Activated naive CD8-positive, alpha-beta T cell treated with anti-CD3 and anti-CD28 coated beads, Interleukin-2, amount 50 U/mL, for 16 hours (primary cell): Measurements from ENCODE around the gene UCP3.

Experiments
- DNase-seq: peaks from one replicate; pipeline ENCODE4 v3.0.0-alpha.2; 2020; ENCODE audit warnings: low read depth, low spot score

UCP3 gene

DNA sequence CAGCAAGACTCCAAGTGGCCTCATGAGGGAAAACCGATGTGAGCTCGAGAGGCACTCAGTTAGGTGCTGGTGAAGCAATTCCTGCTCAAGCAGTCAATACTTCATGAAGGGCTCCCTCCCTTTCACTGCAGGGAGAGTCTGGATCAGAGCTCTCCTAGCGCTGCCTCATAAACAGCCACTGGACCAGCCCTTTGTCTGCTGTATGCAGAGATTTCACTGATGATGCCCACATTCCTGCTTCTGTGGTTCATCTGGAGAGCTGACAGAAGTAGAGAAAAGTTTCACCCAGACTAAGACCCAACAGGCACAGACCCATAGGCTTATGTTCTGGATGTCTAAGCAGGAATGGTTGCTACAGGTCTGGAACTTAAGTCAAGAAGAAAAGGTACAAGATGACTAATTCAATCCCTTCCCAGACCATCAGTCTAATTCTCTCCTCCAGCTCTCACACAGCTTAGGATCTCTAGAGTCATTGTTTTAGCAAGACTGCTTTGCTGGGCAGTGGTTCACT, 30.3 kb downstream of the UCP3 start:
- no peak for DNase-seq

DNA sequence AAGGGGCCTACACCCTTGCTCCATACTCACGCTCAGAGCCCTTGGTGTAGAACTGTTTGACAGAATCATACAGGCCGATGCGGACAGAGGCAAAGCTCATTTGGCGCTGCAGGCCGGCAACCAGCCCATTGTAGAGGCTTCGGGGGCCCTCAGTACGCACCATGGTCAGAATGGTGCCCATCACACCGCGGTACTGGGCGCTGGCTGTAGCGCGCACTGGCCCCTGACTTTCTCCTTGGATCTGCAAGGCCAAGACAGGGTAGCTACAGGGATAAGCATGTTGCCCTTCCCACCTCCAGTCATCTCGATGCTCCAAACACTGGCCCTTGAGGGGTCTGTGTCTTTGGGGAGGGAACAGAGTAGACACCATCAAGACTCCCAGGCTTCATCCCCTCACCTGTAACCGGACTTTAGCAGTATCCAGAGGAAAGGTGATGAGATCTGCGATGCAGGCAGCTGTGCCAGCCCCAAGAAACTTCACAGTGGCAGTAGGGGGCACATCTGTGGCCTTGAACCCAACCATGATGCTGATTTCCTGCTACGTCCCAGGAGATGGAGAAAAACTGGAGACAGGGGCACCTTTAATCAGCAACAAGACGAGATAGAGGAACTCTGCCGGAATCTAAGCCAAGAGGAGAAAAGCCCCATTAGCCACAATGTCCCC, 30.9 kb downstream of the UCP3 start:
- no peak for DNase-seq

DNA sequence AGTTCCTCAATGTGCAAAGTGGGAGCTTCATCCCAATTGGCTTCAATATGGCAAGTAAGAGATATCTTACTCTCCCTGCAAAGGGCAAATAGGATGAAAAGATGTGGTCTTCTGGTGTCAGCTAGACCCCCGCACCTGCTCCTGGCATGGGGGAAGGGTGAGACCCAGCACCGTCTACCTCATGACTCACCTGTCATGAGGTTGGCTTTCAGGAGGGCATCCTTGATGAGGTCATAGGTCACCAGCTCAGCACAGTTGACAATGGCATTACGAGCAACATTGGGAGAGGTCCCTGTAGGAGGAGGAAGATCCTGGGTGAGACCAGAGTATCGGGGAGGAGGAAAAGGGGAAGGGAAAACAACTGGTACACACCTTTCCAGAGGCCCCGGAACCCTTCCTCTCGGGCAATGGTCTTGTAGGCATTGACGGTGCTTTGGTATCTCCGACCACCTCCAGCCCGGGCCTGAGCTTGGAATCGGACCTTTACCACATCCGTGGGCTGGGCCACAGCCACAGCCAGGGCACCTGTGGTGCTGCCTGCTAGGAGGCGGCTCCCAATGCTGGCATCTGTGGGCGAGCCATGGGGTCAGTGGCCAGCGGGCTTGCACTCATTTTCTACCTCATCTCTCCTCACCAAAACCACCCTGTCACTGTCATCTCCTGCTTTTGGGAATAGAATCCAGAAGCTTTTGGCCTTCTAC, 32.3 kb downstream of the UCP3 start:
- no peak for DNase-seq

DNA sequence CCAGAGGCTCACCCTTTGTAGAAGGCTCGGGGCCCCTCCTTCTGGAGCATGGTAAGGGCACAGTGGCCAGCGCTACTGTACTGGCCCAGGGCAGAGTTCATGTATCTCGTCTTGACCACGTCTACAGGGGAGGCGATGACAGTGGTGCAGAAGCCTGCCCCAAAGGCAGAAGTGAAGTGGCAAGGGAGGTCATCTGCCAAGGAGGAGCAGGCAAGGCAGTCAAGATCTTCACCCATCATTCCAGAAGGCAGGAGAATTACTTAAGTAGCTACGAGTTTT, 33.5 kb downstream of the UCP3 start:
- no peak for DNase-seq

DNA sequence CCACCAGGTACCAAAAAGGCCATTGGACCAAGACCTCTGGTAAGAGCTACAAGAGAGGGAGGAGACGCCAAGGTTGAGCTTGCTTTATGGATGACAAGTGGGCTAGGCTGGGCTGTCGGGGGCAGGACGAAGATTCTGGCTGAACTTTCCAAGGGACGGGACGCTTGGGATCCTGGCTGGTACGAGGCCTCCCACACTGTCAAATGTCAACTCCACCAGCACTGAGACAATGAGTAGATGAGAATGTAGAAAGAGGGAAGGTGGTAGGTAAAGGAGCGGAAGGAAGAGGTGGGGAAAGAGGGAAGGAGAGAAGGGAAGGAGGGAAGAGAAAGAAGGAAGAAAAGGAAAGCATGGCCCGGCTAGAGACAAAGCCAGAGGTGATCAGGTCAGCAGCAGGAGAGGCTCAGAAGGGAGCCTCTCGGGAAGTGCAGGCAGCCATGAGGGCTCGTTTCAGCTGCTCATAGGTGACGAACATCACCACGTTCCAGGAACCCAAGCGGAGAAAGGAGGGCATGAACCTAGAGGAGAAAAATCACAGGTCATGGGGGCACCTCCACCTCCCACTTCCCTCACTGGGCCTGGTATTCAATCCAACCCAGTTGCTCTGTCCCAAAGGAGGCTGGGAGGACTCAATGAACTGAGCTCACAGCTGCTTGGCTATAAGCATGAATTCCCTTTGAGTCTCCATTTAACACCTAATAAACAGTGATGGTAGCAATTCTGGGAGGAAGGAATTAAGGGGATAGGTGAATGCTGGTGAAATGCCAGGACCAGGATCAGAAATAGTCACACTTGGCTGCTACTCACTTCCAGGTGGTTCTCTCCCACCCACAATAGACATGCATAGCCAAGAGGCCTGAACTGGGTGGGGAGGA, 34.0 kb downstream of the UCP3 start:
- DNase-seq, result no peak

DNA sequence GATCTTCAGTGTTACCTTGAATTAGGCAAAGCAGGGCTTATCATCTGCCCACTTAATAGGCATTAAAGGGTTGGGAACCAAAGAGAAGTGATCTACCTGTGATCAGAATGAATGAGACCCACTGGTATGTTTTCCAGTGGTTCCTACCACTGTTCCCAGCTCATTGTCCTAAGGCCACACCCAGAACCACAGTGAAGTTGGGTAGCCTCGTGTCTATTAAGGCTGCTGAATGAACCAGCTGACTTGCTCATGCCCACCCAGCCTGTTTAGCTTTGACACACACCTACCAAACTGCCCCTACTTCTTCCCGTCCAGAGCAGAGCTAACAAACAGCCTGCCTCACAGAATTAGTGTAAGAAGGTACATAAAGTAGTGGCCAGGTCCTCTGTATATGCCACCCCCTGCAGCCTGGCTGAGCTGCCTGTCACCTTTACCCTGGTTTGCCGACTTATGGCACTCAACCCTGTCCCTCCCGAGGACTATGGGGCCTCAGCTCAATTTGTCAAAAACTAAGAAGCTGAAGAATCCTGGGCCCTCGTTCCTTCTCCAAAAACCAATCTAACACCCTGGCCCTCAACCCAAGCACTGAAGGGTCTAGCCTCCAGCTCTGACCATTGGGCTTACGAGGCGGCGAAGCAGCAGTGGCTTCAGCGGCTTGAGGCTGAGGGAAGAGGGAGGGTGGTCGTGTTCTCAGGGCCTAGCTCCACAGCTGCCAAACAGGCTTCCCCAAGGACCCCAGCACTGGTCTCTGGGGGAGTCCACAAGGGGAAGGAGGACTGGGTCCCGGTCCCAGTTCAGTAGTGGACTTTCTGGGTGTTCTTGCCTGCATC, 36.0 kb downstream of the UCP3 start:
- DNase-seq, result no peak

DNA sequence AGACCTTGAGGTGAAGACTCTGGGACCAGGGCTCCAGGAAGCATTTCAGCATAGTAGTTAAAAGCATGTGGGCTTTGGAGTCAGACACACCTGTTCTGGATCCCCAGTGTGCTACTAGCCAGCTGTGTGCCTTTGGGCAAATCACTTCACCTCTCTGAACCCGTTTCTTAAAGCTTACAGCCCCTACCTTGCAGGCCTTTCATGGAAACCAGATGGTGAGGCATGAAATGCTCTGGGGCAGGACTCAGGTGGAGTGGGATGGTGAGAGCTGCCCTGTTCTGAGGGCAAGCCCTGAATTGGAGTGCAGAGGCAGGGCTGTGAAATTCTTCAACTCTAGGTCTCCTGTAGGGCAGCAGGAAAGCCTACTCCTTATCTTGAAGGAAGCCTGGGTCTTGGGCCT, 36.7 kb downstream of the UCP3 start:
- no peak for DNase-seq

DNA sequence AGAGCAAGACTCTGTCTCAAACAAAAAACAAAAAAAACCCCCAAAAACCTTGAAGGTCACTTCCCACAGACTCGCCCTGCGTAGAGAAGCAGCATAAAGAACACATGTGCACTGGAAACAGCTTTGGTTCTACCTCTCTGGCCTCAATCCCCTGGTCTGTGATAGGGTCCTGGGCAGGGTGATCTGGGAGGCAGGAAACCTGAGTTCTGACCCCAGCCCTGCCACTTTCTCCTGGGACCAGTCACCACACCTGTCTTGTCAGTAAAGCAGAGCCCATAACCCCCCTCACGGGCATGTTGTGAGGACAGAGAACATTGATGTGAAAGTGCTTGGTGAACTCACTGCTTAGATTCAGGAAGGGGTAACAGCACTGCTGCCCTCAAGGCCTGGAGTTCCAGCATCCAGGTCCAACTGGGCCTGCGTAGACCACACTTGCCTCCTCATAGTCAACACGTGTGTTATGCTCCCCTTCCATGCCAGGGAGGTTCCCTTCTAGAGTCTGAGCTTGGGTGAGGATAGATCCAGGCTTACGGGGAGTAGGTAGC, 37.6 kb downstream of the UCP3 start:
- no peak for DNase-seq

DNA sequence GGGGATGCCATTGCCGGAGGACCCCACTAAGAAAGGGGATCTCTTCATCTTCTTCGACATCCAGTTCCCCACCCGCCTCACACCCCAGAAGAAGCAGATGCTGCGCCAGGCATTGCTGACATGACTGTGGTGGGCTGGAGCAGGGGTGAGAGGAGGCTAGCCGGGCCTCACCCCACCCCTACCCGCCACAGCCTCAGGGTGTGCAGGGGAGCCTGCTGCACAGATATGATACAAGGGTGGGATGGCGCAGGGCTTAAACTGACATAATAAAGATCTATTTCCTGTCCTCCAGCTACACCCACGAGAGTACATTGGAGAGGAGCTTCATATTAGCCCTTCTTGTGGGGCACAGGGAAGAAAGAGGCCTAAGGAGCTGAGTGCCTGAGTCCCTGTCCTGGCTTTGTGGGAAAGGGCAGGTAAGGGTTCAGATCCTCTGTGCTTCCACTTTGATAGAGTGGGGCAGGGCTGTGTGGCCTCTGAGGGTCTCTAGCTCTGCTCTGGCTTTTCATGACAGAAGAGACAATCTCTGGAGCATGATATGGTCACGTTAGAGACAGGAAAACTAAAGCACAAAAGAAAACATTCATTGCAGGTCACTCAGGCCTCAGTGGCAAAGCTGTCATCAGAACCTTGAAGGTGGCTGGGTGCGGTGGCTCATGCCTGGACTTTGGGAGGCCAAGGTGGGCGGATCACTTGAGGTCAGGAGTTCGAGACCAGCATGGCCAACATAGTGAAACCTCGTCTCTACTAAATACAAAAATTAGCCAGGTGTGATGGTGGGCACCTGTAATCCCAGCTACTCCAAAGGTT, 38.7 kb downstream of the UCP3 start:
- no peak for DNase-seq

DNA sequence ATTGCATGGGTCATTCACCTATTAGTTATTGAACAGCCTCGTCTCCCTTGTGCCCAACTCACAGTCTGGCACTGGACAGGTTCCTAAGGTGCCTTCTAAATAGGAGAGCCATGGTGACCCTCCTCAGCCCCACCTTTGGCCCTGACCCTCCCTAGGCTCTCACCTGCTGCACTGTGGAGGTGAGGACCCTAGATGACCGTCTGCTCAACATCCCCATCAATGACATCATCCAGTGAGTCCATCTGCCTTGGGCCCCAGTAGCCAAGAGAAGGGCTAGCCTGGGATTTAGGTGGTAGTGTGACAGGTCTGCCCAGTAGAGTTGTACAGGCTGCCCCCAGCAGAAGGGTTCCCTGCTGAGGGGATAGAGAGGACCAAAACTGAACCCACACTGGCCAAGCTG, 39.8 kb downstream of the UCP3 start:
- DNase-seq, result no peak

DNA sequence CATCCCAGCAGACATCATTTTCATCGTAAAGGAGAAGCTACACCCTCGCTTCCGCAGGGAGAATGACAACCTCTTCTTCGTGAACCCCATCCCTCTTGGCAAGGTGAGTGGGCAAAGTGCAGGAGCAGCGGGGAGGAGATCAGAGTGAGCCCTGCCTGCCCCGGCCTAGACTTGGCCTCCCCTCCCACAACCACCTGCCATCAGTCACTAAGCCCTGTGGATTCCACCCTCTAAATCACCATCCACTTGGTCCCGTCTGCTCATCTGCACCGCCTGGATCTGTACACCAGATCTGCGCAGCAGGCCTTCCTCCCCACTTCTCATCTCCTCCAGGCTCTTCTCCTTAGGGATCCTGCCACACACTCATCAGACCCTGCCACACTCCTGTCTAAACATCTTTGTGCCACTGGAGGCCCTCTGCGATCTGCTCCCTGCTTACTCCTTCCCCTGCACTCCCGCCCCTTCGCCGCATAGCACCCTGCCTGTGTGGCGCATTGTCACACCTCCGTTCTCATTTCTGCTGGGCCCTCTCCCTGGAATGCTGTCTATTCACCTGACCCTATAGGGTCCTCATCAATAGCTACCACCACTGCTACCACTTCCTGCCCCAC, 40.4 kb downstream of the UCP3 start:
- DNase-seq, result no peak

DNA sequence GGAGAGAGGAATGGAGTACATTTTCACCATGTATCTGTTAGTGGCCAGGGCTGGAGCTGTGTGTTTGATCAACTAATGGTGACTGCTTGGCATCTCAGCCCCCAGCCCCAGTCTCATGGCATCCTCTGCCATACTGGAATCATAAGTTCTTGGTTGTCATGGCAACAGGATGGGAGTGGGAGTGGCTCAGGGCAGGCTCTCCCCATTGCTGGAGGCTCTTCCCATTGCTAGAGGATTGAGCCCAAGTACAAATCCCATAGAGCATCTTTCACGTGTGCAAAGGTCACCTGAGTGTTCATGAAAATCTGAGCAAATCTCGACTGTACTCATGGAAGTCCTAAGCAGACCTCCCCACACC, 43.1 kb downstream of the UCP3 start:
- DNase-seq, result no peak

DNA sequence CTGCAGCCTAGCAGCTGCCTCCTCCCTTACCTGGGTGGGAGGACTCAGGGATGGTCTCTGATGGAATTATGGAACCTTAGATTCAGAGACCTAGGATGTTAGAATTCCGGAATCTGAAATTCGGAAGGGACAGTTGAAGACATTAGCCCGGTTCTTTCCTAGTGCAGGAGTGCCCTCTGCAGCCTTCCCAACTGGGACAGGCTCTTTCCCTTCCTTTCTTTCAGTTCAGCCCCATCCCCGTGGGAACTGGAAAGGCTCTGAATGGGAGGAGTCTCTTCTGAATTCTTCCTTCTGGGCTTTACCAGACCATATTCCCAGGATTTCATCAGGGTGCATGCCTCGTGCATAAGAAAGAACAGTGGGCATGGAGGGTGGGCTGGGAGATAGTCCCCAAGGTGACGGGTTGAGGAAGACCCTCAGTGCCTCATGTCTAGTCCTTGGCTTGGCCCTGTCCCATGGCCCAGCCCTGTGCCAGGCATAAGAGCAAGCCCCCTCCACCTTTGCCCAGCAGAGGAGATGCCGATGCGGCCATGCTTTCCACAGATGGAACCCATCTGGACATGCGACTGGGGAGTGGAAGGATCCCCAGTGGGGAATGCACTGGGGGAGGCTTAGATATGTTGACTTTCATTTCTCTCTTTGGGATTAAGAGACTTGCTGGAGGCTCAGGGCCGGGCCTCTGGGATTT, 43.7 kb downstream of the UCP3 start:
- DNase-seq, result no peak

DNA sequence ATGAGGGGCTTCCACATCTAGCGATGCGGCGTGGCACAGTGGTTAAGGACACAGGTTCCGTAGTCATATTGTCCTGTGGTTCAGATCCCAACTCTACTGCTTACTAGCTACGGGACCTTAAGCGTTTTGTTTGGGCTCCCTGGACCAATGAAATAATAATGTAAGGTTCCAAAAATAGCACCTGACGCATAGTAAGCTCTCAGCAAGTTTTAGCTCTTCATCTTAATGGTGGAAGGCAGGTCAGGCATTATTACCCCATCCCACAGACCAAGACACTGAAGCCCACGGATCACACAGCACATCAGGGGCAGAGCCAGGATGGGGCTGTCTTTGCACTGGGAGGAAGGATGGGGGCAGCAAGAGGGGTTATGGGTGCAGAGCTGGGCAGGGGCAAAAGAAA, 45.0 kb downstream of the UCP3 start:
- DNase-seq, result no peak

DNA sequence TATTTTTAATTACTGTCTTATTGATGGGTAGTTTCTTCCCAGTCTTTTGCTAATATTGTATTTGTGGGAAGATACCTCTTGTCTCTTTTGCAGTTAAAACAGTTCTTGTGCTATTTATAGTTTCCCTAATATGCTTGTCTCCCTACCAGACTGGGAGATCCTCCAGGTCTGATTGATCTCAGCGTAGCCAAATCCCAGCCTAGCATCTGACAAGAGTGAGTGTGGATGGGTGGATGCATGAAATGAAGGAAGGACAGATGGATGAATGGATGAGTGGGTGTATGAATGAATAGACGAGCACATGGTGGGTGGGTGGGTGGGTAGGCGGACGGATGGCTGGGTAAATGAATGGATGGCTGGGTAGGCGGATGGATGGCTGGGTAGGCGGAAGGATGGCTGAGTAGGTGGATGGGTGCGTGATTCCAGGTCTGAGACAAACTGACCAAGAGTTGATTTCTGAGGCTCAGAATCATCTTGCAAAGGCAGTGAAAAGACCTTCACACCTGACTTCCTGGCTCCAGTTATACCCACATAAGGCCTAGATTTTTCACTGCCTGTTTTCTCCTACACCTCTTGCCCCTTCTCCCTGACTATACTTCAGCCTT, 46.7 kb downstream of the UCP3 start:
- no peak for DNase-seq

DNA sequence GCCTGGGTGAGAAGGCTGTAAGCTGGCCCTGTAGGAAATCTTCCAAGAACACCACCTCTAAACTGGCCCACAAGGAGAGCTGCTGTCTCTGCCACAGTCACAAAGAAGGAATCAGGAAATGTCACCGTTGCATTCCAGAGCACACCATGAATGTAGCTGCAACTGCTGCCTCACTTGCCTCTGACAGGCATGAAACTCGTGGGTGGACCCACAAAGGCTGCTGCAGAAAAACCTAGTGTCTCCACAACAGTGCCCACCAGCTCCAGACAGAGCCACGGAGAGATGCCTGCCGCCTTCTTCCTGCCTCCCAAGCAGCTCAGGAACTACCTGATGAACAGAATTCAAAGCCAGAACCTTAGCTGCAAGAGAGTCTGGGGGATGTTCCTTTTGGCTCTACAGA, 47.6 kb downstream of the UCP3 start:
- DNase-seq, result no peak

DNA sequence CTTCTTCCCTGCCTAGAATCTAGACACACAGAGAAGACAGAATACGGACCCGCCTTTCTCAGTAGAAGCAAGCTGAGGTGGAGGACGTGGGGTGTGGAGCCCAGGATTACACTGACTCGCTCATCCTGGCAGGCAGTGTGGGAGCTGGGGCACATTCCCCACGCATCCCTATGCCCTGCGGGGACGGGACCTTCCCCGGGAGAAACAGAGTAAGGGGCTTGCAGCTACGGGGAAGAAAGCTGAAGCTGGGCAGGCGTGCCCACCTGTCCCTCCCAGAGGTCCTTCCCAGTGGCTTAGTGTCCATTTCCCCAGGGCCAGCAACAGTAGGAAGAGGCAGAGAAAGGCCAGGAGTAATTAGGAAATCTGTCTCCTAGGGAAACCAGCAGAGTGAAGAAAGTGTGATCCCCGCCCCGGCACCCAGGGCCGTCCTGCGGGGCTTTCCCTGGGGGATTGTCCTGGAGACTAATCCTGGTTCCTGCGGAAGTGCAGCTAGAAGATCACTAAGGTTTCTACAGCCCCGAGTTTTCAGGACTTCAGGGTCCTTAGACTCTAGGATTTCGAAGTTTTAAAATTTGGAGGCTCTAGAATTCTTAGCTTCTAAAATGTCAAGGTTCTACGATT, 50.3 kb downstream of the UCP3 start:
- DNase-seq, result no peak

DNA sequence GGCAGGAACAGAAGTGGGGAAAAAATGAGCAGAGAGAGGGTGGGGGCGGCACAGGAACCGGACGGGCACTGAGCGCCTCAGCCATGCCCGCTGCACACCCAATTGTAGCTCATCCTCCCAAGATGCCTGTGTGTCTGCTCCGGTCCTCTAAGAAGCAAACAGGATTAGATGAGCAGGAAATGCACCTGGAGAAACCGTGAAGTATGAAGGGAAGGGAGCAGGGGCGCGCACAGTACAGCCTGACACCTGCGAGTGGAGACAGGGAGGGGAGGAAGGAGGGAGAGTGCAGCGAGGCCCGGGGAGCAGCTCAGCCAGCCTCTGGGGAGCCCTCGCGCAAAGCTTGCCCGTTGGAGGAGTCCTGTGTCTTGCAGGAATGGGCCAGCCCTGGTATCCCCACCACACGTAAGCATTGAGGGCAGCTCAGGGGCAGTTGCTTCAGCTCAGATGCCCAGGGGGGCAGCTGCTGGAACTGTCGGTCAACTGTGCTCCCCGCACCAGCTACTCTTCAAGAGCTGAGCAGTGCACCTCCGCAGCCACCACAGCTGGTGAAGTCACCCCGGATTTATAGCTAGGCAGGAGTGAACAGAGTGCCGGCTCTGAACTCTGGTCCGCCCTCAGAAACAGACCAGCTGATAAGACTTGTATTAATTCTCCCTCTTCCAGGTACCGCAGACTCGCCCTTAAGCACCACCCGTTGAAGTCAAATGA, 51.1 kb downstream of the UCP3 start:
- DNase-seq, result no peak
